Body of pancreas (tissue), 4 donors: ENCODE results near the gene KLHL29. TPM values are rescaled to one million over a fixed set of nuclear protein-coding genes. Genes with fewer than 3 reads are reported as not detected.

Experiments used
- ATAC-seq: fragments of 150-250 bp; one replicate; pipeline ENCODE4 v1.9.1; 2016
- DNase-seq, 4 donors: peaks; one replicate each; pipeline ENCODE4 v3.0.0-alpha.2; 2019
- H3K27ac ChIP-seq, 4 donors: fragments of 200-600 bp; sonication (generic); 1 replicate in 3 of 4; 2 replicates in 1 of 4; pipeline versions ENCODE4 v1.5.1 to v1.6.1; 2016 to 2019; ENCODE audit warnings: mild to moderate bottlenecking in 1 of 4, mixed read lengths in 1 of 4, moderate library complexity in 1 of 4
- H3K27me3 ChIP-seq, 2 donors: fragments of 200-600 bp; sonication (generic); one replicate each; pipeline ENCODE4 v1.6.0; 2016; ENCODE audit warnings: mild to moderate bottlenecking in 1 of 2
- H3K36me3 ChIP-seq, 2 donors: fragments of 200-600 bp; sonication (generic); replicated peaks in 1 of 2; 2 replicates each; pipeline ENCODE4 v1.5.1; 2016; ENCODE audit warnings: low read depth in 2 of 2; ENCODE audit not compliant: insufficient read depth in 1 of 2
- H3K4me1 ChIP-seq: fragments of 200-600 bp; sonication (generic); one replicate; pipeline ENCODE4 v1.6.0; 2016
- H3K4me3 ChIP-seq, 2 donors: fragments of 200-600 bp; sonication (generic); 1 replicate in 1 of 2; 2 replicates in 1 of 2; pipeline ENCODE4 v1.5.1; 2016 to 2019
- H3K9me3 ChIP-seq, 3 donors: fragments of 200-600 bp; sonication (generic); 1 replicate in 2 of 3; 2 replicates in 1 of 3; pipeline ENCODE4 v1.5.1; 2016
- POLR2A ChIP-seq, 3 donors: fragments of 450-650 bp; IDR thresholded peaks; one replicate each; pipeline ENCODE4 v1.6.1; 2016; ENCODE audit warnings: antibody characterized with exemption in 3 of 3, mild to moderate bottlenecking in 2 of 3
- WGBS, 2 donors: methylation state at CpG; one replicate each; pipeline ENCODE4 v1.1.5; 2017; 5-methylcytosine and 5-hydroxymethylcytosine counted together
- intact Hi-C: fragments of 100-400 bp; cut with DNase I; formaldehyde crosslinking; loops from one replicate; pipeline ENCODE4 v1.15.1; 2023
- total RNA-seq, 2 donors: library from RNA; depleted of rRNA; stranded (reverse); fragments of >200 nt; gene quantifications; one replicate each; pipeline ENCODE4 v1.1.0, GENCODE V29; 2016
- TF ChIP-seq, protein P1 (sequence below), 7 experiments: fragments of 450-650 bp in 4 of 7; fragments of 200-600 bp in 3 of 7; sonication (generic) in 3 of 7; IDR thresholded peaks; one replicate each; pipeline ENCODE4 v1.5.1; 2016 to 2019; ENCODE audit warnings: antibody characterized with exemption in 7 of 7

KLHL29 gene
- total RNA-seq, 2 donors from 2014 or later, result 4.0 to 4.4 TPM

DNA sequence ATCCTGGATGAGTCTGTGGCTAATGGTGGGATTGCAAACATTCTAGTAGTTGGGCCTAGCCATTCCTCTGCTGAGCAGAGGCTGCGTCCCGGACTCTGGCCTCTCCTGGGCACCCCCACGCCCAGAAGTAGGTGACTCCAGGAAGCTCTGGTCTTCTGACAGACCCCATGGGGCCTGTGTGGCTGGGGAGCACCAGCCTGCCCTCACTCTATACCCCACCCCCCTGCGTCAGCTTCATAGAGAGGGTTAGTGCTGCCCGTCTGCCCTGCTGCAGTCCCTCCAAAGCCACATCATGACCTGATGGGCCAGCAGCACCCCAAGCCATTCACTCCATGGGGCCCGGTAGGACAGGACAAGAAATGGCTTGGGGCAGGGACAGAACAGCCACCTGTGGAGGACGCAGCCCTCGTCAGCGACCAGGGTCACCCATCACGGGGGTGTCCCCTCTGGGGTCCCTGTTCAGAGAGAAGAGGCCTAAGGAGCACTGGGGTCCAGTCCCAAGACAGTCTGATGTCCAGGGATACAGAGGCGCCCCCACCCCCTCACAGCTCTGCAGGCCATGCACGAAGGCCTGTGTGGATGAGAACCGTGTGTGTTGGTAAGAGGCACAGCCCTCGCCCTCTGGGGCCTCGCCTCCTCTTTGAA, 303.6 kb downstream of the KLHL29 start:
- no peaks in the 10 kb centered on the region for H3K9me3 ChIP-seq
- H3K4me3 ChIP-seq, result no peak overlapping the region
- WGBS, 2 donors, result 84 to 87% methylated on average over 10 to 13 of the region's 15 CpGs
- ATAC-seq (no peak), DNase-seq (no peak)
- H3K27ac ChIP-seq, result no peak overlapping the region
- TF ChIP-seq, protein P1, sequence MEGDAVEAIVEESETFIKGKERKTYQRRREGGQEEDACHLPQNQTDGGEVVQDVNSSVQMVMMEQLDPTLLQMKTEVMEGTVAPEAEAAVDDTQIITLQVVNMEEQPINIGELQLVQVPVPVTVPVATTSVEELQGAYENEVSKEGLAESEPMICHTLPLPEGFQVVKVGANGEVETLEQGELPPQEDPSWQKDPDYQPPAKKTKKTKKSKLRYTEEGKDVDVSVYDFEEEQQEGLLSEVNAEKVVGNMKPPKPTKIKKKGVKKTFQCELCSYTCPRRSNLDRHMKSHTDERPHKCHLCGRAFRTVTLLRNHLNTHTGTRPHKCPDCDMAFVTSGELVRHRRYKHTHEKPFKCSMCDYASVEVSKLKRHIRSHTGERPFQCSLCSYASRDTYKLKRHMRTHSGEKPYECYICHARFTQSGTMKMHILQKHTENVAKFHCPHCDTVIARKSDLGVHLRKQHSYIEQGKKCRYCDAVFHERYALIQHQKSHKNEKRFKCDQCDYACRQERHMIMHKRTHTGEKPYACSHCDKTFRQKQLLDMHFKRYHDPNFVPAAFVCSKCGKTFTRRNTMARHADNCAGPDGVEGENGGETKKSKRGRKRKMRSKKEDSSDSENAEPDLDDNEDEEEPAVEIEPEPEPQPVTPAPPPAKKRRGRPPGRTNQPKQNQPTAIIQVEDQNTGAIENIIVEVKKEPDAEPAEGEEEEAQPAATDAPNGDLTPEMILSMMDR (IDR thresholded peaks at IDR 0.05), result no peak
- TF ChIP-seq POLR2A (IDR thresholded peaks at IDR 0.05), result no peak
- no peaks in the 10 kb centered on the region for H3K36me3 ChIP-seq
- intact Hi-C loops, result no loop called here
- H3K27me3 ChIP-seq, result no peaks in the 10 kb centered on the region
- H3K4me1 ChIP-seq, result no peaks in the 10 kb centered on the region

DNA sequence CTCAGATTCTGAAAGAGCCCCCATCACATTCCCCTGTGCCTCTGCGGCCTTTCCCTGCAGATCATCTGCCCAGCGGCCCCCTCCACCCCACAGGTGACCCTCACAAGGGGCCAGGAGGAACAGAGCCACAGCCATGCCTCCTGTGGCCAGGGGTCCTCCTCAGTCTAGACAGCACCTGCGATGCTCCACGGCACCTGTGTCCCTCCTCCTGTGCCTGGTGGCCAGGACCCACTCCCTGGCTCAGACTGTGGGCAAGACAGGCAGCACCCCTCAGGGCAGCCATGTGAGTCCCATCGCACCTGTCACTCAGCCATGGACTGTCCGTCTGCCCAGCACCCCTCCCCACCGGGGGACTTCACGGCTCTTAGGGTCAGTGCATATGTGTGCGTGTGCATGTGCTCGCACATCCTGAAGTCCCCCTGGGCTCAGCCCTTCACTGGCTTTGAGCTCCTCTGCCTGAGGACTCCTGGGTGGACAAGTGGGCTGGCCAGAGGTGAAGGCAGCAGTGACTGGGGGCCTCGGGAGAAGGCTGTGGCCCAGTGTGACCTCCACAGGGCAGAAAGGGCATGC, 304.2 kb downstream of the KLHL29 start:
- TF ChIP-seq, protein P1 (IDR thresholded peaks at IDR 0.05), result no peak
- TF ChIP-seq POLR2A (IDR thresholded peaks at IDR 0.05), result no peak
- intact Hi-C loops, result no loop called here
- 76 to 82% methylated on average over 9 to 11 of the region's 11 CpGs for WGBS, 2 donors
- H3K27ac ChIP-seq, result no peak overlapping the region
- H3K4me1 ChIP-seq, result no peaks in the 10 kb centered on the region
- no peak for ATAC-seq
- DNase-seq, result no peak
- H3K4me3 ChIP-seq, result no peak overlapping the region
- no peaks in the 10 kb centered on the region for H3K27me3 ChIP-seq
- no peaks in the 10 kb centered on the region for H3K9me3 ChIP-seq
- H3K36me3 ChIP-seq, result no peaks in the 10 kb centered on the region

DNA sequence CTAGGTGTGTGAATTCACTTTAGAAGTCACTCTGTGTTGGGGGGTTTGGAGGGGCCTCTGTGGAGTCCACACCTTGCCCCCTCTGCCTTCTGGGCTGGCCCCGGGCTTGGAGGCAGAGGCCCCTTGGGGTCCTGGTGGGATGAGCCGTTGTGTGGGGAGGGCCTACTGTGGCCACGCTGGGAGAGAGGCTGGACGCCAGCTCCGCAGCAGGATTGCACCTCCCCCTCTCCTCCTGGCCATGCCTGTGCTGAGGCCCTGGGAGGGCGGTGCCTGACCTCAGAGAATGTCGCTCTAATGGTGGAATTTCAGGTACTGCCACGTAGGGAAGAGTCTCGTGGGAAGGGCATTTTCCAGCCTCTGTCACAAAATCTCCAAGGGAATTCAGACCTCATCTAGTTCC, 304.9 kb downstream of the KLHL29 start:
- Histone ChIP-seq H3K27ac (no peak overlapping the region), H3K27me3 (no peaks in the 10 kb centered on the region), H3K36me3 (no peaks in the 10 kb centered on the region), H3K9me3 (no peaks in the 10 kb centered on the region), H3K4me1 (no peaks in the 10 kb centered on the region), H3K4me3 (no peak overlapping the region)
- intact Hi-C loops, result no loop called here
- WGBS, 2 donors, result 79 to 95% methylated on average over 7 to 9 of the region's 9 CpGs
- ATAC-seq (no peak), DNase-seq (no peak)
- TF ChIP-seq POLR2A (IDR thresholded peaks at IDR 0.05), result no peak
- TF ChIP-seq, protein P1 (IDR thresholded peaks at IDR 0.05), result no peak

DNA sequence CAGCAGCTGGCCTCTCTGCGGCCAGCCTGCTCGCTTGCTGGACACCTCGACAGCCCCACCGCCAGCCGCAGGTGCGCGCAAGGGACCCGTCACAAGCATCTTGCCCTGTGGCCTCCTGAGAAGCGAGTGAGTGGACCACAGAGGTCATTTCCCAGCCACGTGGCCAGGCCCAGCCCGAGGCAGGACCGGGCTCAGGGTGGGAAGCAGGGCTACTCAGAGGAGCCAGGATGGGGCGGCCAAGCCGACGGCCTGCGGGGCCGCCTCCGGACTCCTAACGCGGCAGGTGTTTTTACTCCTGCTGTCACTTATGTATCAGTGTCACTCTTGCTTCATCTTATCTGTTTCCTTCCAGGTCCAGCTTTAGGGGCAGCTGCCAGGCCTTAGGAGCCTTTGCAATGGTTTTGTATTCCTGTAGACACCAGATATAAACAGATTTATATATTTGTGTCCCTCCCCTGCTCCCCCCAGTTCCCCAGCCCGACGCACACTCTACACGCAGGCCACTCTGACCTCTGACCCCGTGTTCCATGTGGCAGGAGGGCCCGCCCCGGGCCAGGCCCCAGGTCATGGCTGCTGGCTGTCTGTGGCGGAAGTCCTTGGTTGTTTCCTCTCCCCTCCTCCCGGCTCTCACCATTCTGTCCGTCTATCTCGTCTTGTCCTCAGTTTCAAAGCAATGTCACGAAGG, 305.6 kb downstream of the KLHL29 start:
- no peak for TF ChIP-seq POLR2A (IDR thresholded peaks at IDR 0.05)
- Histone ChIP-seq H3K4me3 (no peak overlapping the region), H3K27me3 (no peaks in the 10 kb centered on the region), H3K36me3 (no peaks in the 10 kb centered on the region), H3K27ac (no peak overlapping the region), H3K4me1 (no peaks in the 10 kb centered on the region), H3K9me3 (no peaks in the 10 kb centered on the region)
- intact Hi-C loops, result no loop called here
- ATAC-seq, result no peak
- WGBS, 2 donors, result 80 to 85% methylated on average over 15 to 31 of the region's 31 CpGs
- no peak for DNase-seq

DNA sequence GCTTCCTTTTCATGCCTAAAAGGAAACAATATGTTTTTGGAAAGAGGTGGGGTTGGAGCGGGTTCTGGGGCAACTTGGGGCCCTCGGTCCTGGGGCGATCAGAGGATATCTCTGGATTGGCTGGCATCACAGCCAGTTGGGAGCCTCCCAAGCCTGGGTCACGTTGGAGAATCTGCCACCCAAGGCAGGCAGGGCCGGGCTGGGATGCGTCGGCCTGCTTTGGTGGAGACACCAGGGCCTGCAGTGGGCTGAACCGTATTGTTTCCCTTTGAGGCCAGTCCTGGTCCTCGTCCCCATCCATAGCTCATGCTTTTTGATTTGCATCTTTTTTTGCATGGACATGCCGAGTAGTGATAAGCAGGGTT, 306.1 kb downstream of the KLHL29 start:
- Histone ChIP-seq H3K27ac (no peak overlapping the region), H3K4me1 (no peaks in the 10 kb centered on the region), H3K9me3 (no peaks in the 10 kb centered on the region), H3K4me3 (no peak overlapping the region), H3K36me3 (no peaks in the 10 kb centered on the region), H3K27me3 (no peaks in the 10 kb centered on the region)
- WGBS, 2 donors, result 93 to 97% methylated on average over 10 of the region's 10 CpGs
- peak in 1 of 4 donors; percentile 7 for DNase-seq
- no peak for TF ChIP-seq POLR2A (IDR thresholded peaks at IDR 0.05)
- TF ChIP-seq, protein P1 (IDR thresholded peaks at IDR 0.05), result no peak
- ATAC-seq, result no peak
- intact Hi-C loops, result no loop called here
